ENCODE measurements around the gene ZBTB17.

- TF ChIP-seq REST (IDR thresholded peaks at IDR 0.05; ENCODE audit: insufficient read depth in 1 of 2, low read depth in 2 of 2, low read length in 2 of 2) = no peak
- no peak for TF ChIP-seq POLR2AphosphoS5 (IDR thresholded peaks at IDR 0.05; ENCODE audit: low read depth, low read length)
- TF ChIP-seq SIN3A (IDR thresholded peaks at IDR 0.05; ENCODE audit: borderline replicate concordance, insufficient read depth, low read length) = no peak
- TF ChIP-seq TAF1 (IDR thresholded peaks at IDR 0.05; ENCODE audit: borderline replicate concordance, insufficient read depth, low read length) = no peak
- no peak for TF ChIP-seq FOXP2 (optimal IDR thresholded peaks at IDR 0.05; ENCODE audit: borderline replicate concordance, extremely low read depth, extremely low read length, insufficient read depth)
Observed at GRCh38 chr1:15963363-15963967, 12.4 kb downstream of the ZBTB17 start.

Measured in PFSK-1 (cell line).